Activated CD4-positive, alpha-beta T cell treated with anti-CD3 and anti-CD28 coated beads for 48 hours (primary cell): ENCODE results near the gene GET4.
A peak's percentile ranks its signal among the peaks of the same experiment; 100 is the strongest.

Experiments
- DNase-seq: peaks from one replicate; pipeline ENCODE4 v3.0.0-alpha.2; 2020

GET4 gene

GRCh38 chr7:901388-902154, 25.2 kb downstream of the GET4 start:
- DNase-seq = peak; percentile 75

DNA sequence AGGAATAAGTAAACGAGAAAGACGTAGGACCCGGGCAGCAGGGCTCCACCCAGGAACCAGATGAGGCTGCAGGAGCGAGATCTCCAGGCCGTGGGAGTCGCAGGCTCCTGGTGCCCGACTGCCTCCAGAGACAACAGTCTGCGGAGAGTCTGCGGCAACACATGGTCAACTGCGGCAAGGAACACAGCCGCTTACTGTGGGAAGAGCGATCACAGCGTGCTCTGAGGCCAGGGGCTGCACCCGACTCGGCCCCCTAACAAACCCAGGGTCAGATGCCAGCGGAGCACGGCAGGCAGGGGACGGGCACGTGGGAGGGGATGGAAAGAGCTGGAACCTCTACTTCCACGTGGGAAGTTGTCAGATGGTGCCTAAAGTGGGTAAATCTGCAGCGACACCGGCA, 26.6 kb downstream of the GET4 start:
- no peak for DNase-seq

DNA sequence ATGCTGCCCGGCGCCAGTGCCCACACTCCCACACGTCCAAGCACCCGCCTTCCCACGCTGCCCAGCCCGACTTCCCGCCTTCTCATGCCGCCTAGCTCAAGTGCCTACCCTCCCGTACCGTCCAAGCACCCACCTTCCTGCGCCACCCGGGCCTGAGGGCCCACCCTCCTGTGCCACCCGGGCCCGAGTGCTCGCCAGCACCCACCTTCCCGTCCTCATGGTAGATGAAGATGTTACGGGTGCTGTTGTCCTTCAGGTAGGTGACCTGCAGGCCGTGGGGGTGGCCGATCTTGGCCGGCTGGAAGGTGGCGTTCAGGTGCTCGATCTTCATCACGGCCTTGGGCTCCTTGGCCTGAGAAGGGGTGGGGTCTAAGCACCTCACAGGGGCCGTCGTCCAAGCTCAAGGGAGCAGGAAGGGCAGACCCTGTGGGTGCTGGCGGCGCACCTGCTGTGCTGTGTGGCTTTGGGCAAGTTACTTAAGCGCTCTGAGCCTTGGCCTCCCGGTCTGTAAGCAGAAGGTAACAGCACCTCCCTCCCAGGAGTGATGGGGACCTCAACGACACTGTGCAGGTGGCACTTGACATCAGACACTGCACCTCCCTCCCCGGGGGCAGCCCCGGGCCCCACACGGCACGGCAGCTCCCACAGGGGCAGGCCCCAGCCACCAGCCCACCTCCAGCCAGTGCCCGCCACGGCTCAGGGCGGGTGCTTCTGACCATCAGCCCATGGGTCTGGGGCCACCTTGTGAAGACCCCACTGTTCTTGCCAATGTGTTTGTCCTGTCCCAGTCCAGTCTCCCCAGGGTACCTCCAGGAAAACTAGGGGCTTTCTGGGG, 27.8 kb downstream of the GET4 start:
- DNase-seq = no peak

DNA sequence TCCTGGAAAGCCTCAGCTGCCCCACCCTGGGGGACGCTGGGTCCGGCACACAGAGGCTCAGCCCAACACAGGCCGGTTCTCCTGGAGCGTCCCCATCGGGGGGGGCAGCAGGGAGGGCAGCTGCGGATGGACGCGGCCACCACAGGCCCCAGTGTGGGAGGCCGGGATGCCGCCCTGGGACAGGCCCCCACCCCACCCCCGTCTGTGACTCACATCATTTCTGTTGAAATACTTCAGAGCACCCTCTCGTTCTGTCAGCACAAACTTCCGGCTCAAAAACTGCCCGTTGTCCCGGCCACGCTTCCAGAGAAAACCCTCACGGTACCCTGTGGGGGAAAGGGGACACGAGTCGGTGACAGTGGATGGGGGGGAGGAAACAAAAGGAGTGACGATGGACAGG, 28.5 kb downstream of the GET4 start:
- DNase-seq = no peak

DNA sequence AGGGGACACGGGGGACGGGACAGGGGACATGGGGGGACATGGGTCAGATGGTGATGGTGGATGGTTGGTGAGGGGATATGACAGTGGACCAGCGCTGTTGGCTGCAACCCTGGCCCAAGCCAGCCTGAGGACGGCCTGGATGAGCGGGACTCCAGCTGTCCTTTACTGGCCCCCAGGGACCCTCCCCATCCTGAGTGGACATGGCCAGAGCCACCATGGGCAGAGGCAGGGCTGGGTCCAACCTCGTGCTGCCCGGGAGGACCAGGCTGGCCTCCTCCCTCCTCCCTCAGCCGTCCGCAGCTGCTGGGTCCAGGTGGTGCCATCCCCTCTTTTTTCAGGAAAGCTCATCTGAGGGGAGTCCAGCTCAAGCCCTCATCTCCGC, 30.4 kb downstream of the GET4 start:
- no peak for DNase-seq

DNA sequence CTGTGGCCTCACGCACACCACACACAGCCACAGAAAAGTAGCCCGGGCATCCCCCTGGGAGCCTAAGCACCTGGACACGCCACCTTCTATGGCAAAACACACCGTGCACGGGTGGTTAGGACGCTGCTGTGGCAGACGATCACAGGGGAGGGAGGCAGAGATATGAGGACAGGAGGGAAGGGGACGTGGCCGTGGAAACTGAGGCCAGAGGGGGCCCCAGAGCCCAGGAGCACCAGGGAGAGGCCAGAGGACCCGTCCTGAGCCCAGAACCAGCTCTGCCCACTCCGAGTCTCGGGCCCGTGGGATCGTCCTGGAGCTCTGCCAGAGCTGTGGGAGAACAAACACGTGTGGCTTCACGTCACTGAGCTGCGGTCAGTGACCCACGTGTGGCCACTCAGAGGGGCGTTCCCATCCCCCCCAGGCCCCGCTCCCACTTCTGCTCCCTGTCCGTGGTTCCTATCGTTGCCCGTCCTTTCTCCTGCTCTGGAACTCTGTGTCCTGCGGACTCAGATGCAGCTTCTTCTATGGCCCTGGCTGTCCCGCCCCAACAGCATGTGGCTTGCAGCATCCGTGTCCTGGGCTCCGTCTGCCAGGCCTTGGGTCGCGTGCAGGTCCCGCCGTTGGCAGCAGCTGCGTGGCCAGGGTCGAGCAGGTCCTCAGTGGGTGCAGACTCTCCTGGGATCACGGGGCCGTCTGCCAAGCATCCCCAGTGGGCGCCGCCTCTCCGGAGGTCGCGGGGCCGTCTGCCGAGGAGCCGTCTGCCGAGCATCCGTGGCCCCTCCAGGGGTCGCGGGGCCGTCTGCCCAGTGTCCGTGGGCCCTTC, 31.0 kb downstream of the GET4 start:
- DNase-seq = no peak

- no peak for DNase-seq
These were observed 31.8 kb downstream of the GET4 start for GRCh38 chr7:908159-908581.

DNA sequence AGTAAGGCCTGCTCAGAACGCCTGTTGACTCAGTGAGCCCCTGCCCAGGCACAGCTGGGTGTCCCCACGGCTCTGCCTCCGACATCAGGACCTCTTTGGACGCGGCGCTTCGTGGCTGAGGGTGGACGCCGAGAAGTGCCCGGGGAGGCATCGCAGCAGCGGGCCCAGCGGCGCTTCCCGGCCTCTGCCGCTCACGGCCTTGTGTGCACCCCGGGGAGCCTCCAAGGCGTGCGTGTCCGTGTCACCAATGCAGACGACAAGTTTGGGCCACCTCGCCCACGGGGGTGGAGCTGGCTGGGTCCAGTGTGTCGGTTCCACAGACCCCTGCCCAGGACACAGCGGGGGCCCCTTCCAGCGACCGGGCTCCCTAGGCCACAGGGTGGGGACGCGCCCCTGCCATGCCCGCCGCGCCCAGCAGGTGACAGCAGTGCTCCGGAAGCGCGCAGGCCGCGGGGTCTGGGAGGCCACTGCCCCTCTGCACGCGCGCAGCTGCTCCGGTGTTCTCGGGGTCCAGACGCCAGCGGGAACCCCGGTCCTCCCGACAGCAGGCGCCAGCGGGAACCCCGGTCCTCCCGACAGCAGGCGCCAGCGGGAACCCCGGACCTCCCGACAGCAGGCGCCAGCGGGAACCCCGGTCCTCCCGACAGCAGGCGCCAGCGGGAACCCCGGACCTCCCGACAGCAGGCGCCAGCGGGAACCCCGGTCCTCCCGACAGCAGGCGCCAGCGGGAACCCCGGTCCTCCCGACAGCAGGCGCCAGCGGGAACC, 32.4 kb downstream of the GET4 start:
- DNase-seq = peak; percentile 69

DNA sequence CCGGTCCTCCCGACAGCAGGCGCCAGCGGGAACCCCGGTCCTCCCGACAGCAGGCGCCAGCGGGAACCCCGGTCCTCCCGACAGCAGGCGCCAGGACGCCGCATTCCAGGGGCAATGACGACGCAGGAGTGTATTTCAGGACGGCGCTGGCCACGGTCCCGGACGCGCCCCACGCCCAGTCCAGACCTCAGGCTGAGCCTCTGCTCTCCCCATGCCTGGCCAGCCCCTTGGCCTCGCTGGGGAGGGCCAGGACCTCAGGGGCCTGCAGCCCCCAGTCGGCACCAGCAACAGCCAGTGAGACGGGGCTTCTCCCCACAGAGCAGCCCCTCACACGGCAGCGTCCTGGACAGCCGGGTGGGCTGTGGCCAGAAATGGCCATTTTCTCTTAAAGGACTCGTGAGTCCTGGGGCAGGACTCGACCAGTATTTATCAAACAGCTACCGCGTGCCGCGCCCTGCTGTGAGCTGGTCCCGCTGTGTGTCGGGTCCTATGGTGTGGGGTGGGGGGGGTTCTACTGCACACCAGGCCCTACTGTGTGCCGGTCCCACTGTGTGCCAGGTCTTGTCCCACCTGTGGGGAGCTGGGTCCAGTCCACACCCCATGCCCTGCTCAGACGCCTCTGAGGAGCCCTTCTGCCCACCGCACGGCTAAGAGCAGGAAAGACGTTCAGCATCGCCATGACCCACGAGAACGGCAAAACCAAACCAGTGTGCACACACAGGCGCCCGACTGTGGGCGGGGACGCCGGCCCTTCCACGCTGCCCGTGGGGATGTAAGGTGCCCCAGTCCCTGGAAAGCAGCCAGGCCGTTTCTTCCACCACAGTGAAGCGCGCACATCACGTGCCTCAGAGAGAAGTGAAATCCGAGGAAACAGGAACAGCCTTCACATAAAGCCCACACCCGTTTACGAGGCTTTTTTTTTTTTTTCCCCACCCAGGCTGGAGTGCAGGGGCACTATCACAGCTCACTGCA, 33.3 kb downstream of the GET4 start:
- DNase-seq = no peak

DNA sequence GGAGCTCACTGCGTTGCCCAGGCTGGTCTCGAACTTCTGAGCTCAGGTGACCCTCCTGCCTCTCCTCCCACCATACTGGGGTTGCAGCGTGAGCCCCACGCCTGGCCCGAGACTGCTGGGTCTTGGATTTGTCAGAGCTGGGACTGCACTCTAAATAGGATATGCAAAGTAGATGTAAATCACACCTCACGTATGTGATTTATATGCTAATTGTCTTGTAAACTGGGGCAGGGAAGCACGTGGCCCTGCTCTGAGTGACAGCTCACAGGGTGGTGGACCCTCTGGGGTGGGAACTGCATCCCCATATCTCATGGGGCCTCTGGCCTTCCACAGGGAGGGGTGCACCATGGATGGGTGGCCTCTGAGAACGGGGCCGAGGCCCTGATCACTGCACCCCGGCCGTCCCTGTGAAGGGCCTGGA, 34.1 kb downstream of the GET4 start:
- DNase-seq = no peak

- DNase-seq = no peak
These were observed 34.6 kb downstream of the GET4 start for GRCh38 chr7:910931-911431.

GRCh38 chr7:911791-912480, 35.6 kb downstream of the GET4 start:
- no peak for DNase-seq

- no peak for DNase-seq
These were observed 37.6 kb downstream of the GET4 start for GRCh38 chr7:913736-914520.

DNA sequence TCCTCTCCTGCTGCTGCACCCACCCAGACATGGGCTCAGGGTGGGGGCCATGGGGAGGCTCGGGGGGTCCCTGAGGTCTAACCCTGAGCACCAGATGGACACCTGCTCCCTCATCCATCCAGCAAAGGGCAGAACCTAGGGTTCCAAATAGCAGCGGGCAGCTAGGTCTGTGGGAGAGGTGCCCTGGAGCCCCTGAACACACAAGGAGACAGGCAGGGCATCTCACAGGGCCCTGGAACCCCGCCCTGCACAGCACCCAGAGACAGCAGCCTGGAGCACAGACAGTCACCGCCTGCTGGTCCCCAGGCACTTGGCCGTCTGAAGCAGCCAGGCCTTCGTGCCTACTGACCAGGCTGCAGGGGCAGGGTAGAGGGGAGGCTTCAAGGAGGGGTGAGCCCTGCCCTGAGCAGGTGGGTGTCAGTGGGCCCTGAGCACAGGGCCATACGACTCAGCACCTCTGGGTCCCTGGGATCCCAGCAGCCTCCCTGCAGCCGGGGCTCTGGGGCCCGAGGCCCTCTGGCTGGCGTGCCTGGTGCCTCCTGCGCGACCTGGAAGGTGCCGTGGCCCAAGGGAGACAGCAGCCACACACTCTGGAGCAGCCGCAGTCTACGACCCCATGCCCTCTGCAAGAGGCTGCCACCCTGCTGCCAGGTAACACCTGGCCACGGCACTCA, 38.3 kb downstream of the GET4 start:
- DNase-seq = no peak

GRCh38 chr7:915291-916218, 39.2 kb downstream of the GET4 start:
- no peak for DNase-seq

GRCh38 chr7:916291-916941, 40.1 kb downstream of the GET4 start:
- no peak for DNase-seq
